ENCODE results near the gene TAX1BP3.

Gene TAX1BP3

DNA sequence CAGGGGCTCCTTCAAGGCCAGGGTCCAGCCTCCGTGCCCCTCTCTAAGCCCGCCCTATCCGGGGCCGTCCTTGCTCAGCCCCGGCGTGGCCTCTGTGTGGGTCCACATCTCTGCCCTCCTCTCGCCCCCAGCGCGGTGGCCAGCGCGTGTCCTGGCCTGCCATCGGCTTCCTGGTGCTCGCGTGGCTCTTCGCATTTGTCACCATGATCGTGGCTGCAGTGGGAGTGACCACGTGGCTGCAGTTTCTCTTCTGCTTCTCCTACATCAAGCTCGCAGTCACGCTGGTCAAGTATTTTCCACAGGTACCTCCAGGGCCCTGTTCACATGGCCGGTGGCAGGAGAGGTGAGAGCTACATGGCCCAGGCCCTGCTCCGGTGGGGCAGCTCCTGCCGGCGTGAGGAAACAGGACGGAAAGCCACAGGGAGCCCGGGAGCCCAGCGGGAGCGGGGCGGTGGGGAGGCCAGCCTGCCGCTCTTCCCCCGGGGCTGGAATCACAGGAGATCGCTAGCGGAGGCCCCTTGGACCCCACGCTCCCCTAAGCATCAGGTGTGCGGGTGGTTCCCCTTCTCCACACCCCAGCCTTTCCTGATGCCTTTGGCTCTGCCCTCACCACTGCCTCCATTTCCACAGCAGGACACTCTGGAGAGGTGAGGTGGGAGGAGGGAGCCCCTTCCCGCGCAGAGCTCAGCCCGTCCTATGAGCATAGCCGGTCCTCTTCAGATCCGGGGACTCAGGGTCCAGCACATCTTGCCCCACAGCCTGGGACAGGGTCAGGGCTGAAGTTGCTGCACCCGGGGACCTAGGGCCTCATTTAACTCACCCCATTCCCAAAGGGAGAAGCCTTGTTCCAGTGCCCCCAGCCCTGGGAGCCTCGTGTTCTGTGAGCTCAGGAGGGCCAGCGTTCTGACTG, 10.2 kb downstream of the TAX1BP3 start:
- DNase-seq (ENCODE audit: low read depth in 2 of 2) = no peak

DNA sequence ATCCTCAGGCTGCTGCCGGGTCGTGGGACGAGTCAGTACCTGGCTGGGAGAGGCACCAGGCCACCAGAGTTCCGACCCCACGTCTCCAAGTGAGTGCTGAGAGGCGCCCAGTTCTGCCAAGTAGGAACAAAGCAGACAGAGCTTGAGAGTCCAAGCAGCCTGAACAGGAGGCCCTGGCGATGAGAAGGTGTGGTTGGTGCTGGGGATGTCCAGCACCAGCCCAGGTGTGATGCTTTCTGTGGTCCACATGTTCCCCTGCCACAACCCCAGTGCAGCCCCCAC, 10.8 kb downstream of the TAX1BP3 start:
- no peak for DNase-seq (ENCODE audit: low read depth in 2 of 2)

DNA sequence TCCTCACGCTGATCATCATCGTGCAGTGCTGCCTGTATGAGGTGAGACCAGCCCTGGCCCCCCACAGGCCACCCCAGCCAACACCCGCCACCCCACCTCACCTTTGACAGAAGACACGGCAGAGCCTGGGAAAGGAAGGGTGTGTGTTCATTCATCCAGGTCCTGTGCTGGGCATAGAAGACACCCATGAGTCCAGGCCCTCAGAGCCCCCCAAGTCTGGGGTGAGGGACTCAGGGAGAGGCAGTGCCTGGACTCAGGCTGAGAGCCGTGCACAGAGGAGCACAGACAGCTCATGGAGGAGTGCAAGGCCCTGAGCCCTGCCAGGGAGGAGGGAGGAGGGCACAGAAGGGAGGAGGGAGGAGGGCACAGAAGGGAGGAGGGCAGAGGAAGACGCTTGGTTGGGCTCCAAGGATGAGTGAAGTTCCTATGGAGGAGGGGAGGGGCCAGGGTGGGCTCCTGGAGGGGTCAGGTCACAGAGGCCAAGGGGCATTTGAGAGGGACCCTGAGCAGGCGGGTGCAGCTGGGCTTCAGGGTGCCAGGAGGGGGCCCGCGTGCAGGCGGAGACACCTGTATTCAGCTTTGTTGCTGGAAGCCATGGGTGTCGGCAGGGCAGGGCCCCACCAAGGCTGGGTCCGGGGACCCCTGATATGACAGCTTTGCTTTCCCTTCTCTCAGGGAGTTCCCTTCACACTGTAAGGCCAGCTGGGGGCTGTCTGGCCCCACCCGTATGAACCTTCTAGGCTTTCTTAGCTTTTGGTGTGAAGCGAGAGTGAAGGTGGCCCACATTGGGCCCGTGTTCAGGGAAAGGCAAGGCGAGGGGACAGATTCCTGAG, 11.4 kb downstream of the TAX1BP3 start:
- no peak for DNase-seq (ENCODE audit: low read depth in 2 of 2)

DNA sequence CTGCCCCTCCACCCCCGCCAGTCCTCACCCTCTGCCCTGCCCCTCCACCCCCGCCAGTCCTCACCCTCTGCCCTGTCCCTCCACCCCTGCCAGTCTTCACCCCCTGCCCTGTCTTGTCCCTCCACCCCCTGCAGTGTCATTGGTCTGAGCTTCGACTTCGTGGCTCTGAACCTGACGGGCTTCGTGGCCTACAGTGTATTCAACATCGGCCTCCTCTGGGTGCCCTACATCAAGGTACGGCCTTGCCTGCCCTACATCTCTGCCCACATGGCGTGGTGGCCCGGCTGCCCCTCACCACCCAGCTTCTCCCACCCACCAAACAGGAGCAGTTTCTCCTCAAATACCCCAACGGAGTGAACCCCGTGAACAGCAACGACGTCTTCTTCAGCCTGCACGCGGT, 12.0 kb downstream of the TAX1BP3 start:
- DNase-seq (ENCODE audit: low read depth in 2 of 2) = no peak

DNA sequence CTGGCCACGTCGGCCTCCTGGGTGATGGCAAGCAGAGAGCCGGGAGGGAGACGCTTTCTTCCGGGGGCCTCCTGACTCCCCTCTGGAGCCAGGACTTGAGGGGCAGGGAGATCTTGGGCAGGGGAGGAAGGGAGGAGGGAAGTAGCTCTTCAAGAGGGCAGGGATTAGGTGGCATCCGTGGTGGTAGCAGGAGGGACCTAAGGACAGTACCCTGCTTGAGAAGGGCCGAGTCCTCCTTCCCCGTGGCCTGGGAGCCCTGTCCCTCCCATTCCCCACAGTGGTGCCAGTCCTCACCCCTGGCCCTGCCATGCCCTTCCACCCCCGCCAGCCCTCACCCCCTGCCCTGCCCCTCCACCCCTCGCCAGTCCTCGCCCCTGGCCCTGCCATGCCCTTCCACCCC, 12.6 kb downstream of the TAX1BP3 start:
- no peak for DNase-seq (ENCODE audit: low read depth in 2 of 2)

DNA sequence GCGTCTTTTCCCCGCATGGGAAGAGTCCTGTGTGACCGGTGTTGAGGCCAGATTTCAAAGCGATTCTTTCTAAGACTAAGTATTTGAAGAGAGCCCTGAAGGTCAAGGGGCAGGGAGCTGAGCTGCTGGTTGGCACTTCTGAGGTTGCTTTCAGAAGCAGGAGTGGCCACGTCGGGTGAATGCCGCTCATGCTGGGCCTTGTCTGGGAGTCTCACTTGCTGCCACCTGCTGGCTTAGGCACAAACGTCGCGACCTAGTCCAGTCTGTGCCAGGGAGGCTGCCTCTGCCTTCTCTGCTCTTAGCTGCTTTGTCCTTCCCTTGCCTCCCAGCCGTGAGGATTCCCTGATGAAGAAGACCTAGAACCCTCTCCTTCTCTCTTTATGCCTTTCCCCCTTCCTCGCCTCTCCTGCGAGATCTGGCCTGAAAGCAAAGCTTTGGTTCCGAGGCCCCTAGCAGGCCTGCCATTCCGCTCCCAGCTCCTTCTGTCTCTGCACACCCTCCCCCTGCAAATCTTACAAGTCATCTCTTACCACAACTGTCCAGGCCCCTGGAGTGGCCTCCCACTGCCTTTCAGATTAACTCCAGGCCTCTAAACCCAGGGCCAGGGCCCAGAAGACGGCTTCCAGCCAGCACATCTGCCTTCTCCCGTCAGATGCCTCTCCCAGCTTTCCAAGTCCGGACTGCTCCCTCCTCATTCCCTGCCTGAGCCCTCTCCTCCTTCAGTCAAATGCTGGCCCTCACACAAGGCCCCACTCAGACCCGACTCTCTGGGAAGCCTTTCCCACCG, 20.4 kb downstream of the TAX1BP3 start:
- DNase-seq (ENCODE audit: low read depth in 2 of 2) = peak in 1 of 2 donors; percentile 28

DNA sequence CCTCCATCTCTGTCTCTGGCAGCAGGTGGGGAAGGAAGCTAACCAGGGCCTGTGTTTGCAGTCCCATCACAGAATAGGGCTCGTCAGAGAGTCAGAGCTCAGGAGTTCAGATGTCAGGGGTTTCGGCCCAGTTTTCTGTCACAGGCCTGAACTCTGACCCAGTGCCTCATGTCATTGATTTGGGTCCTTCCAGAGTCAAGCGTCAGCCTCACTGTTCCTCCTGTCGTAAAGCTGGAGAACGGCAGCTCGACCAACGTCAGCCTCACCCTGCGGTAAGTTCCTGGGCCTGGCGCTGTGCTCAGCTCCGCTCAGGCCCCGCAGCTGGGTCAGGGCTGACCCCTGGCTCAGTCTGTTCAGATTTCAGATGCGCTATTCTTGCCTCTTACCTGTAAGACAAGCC, 21.1 kb downstream of the TAX1BP3 start:
- no peak for DNase-seq (ENCODE audit: low read depth in 2 of 2)

DNA sequence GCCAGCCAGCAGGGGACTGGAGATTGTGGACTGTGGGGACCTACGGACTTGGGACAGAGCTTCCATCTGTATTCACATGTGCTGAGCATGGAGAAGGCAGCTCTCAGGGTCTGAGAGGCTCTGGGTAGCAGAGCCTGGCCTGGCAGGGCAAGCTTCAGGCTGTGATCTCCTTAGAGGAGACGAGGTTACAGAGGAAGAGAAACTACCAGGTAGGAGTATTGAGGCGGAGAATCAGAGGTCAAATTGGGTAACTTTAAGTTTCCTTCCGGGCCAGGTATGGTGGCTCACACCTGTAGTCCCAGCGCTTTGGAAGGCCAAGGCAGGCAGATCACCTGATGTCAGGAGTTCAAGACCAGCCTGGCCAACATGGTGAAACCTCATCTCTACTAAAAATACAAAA, 23.1 kb downstream of the TAX1BP3 start:
- no peak for DNase-seq (ENCODE audit: low read depth in 2 of 2)

DNA sequence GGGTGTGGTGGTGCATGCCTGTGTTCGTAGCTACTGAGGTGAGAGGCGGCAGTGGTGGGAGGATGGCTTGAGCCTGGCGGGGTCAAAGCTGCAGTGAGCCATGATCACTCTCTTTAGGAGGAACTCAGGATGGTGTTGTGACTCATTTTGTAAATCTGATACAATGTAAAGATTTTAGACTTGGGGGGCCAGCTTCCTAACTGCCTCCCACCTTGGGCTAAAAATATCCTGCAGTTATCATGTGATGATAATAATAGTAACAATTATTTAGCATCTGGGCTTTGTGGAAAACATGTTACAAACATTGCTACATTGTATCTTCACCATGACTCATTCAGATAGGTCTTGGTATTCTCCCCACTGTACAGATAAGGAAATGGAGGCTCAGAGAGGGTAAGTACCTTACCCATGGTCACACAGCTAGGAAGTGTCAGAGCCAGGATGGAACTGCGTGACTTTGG, 24.5 kb downstream of the TAX1BP3 start:
- DNase-seq (ENCODE audit: low read depth in 2 of 2) = no peak

DNA sequence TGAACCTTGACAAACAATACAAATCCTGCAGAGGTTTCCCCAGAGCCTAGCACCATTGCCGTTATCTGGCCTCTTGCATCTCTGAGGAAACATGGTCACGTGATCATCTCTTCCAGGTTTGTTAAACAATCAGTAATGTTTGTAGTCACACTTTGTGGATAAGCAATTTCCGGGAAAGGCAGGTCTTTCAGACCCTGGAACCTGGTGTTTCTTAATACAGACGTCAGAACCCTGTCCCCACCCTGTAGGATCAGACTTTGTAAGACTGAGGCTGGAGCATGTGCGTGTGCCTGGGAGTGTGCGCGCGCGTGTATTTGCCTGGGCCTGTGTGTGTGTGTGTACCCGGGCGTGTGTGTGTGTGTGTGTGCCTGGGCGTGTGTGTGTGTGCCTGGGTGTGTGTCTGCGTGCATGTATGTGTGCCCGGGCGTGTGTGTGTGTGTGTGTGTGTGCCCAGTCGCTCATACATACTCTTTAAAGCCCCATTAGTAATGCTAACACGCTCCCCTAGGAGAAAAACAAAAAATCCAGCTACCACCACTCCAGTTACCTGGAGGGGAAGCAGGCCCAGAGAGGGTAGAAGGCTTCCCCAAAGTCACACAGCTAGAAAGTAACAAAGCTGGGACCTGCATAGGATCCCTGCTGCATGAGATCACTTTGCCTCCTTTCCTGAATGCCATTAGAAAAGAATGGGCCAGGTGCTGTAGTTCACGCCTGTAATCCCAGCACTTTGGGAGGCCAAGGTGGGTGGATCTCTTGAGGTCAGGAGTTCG, 26.5 kb downstream of the TAX1BP3 start:
- DNase-seq (ENCODE audit: low read depth in 2 of 2) = no peak

DNA sequence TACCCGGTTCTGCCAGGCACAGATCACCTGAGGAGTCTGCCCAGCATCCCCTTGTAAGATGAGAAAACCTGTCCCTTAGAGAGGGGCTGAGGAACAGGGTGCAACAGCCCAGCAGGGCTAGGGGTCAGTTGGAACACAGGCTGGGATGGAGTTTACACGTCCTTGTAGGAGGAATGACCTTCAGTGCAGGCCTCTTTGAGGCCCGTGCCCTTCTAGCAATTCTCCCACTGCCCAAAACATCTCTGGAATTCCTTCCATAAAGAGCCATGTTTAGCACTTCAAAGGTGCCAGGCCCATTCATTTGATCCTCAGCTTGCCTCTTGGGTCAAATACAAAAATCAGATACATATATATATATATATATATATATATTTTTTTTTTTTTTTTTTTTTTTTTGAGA, 27.4 kb downstream of the TAX1BP3 start:
- DNase-seq (ENCODE audit: low read depth in 2 of 2) = no peak

DNA sequence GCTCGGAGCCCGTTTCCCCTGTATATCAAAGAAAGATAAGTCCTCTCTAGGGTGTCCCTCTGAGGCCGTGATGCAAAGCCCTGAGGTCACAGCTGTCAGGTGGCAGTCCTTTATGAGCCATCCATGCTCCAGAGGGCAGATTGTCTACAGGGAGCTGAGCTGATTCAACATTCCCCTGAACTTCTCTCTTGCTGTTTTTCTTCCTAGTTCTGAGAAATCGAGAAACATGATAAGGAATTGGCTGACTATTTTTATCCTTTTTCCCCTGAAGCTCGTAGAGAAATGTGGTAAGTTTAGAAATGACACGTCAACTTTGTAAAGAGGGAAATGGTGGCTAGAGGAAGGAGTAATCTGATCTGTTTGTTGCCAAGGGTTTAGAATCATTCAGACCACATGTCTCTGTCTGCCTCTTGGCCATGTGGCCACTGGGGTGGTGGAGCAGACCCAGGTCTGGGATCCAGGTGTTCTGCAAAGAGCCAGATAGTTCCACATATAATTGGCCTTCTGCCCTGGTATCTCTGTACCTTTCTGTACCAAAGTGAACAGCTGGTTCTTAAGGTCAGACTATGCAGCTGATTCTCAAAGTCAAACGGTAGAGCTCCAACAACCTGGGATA, 28.3 kb downstream of the TAX1BP3 start:
- no peak for DNase-seq (ENCODE audit: low read depth in 2 of 2)

DNA sequence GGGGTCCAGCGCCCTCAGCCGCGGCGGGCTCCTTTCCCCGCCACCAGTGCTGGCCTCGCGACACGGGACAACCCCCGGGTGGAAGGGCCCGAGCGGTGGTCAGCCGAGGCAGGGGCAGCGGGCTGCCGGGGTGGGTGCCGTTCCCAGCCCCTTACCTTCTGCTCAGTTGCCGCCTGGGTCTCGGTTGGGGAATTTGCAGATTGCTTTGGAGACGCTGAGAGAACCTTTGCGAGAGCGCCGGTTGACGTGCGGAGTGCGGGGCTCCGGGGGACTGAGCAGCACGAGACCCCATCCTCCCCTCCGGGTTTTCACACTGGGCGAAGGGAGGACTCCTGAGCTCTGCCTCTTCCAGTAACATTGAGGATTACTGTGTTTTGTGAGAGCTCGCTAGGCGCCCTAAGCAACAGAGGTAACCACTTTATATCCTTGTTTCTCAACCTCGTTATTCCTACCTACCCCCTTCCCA, 31.4 kb downstream of the TAX1BP3 start:
- no peak for DNase-seq (ENCODE audit: low read depth in 2 of 2)

DNA sequence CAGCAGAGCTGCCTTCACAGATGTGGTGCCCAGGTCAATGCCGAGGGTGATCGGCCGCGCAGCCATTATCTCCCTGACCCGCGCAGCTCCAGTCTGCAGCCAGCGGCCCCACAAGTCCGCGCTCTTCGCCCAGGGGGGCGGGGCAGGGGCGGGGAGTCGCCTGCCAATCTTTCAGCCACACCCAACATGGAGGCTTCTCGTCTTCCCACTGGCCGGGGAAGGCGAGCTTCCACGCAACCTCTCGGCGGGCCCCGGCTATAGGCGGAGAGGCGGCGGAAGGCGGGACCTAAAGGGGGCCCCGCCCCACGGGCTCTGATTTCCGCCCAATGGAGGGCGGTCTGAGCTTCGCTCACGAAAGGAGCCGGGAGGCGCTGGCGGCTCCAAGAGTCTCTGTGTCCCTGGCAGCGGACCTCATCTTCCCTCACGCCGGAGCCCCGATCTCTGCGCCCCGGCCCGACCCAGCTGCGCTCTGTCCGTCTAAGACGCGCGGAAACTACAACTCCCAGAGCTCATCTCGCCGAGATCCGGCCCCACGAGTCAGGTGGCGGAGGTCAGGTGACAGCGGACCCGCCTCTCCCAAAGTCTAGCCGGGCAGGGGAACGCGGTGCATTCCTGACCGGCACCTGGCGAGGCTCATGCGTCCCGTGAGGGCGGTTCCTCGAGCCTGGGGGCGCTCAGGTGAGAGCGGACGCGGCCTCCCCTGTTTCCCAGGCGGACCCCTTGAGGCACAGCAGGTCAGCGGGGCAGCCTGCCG, 32.0 kb downstream of the TAX1BP3 start, which contains the start of the genes CTNS and SHPK:
TSS of gene CTNS (plus strand) at position 607 of the 754 bp plus-strand sequence. CDS start 3,447 bp downstream, outside the sequence.
TSS of gene SHPK (minus strand) at position 97 of the 754 bp plus-strand sequence. CDS start at position 66, 31 bp downstream.
- DNase-seq (ENCODE audit: low read depth in 2 of 2) = peak; percentile 90 to 93

DNA sequence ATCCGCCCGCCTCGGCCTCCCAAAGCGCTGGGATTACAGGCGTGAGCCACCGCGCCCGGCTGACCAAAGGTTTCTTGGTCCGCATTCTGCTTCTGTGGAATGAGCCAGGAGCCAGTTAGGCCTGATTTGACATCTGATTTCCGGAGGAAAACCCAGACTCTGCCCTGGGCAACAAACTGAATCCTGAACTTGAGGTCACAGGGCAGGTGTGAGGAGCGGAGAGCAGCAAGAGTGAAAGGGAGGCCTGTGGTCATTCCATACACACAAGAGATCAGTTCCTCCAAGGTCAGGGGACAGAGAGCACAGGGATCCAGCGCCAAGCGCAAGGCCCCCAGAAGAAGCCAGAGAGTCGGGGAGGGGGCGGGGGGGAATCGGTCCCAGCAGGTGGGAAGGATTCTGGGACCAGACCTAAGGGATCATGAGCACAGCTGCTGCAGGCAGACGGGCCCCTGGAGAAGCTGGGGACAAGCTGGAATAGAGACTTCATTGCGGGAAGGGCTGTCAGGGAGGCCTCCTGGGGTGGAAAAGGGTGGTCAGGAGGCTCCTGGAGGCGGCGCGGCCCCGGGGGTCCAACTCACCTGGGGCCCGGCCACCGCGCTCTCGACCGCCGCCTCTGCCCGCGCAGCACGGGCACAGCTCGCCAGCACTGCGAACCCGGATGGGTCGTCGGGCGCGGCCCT, 32.8 kb downstream of the TAX1BP3 start:
- DNase-seq (ENCODE audit: low read depth in 2 of 2) = peak in 1 of 2 donors; percentile 1

DNA sequence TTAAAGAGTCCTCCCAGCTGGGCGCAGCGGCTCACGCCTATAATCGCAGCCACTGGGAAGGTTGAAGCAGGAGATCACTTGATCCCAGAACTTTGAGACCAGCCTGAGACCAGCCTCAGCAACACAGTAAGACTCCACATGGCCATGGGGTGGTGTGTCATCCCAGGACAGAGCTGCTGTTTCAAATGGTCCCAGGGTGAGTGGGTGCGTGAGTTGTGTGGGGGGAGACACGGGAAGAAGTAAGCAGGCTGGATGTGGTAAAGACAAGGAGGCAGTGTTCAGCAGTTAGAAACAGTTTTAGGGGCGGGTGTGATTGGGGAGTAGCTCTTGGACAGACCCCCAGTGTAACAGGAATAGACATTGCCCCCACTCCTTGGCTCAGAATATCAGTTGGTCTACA, 36.1 kb downstream of the TAX1BP3 start:
- no peak for DNase-seq (ENCODE audit: low read depth in 2 of 2)

DNA sequence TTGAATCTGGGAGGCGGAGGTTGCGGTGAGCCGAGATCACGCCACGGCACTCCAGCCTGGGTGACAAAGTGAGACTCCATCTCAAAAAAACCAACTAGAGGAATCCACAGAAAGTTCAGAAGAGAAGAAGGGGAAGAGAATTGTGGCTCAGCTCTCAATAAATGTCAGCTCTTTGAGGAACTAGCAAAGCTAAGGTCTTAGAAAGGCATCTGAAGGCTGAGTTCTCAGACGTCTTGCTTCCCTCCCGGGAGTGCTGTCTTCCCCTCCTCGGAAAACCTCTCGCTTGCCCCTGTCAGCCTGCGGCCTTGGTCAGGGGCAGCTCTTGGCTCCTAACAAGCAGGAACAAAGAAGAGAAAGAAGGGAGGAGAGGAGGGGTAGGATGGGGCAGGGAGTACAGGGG, 37.6 kb downstream of the TAX1BP3 start:
- no peak for DNase-seq (ENCODE audit: low read depth in 2 of 2)

DNA sequence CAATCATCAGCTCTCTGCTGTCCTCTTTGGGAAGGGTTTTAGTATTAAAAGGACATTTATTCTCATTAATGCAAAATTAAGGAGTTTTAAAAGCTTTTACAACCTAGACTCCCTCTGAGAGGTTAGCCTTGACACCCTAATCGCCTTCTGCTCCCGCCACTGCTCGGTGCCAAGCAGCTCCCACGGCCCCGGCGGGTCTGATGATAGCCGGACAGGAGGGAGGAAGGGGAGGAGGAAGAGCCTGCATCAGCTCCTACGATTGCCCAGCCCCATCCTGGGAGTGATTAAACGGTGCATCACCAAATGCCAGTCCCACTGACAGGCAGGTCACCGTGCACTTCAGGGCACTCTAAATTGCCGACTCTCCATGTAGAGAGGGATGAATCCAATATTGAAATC, 40.6 kb downstream of the TAX1BP3 start:
- no peak for DNase-seq (ENCODE audit: low read depth in 2 of 2)

Measured in stimulated activated CD4-positive, alpha-beta T cell treated with anti-CD3 and anti-CD28 coated beads, Interleukin-1b, Interleukin-23, amount 100 ng/mL, for 4 hours (primary cell).